ENCODE results near the gene SPARCL1. TPM values are rescaled to one million over a fixed set of nuclear protein-coding genes. Genes with fewer than 3 reads are reported as not detected.

The SPARCL1 gene
- total and polyA plus RNA-seq, 4 donors: 93.2 to 486 (median 358) TPM

- H3K27me3 ChIP-seq (ENCODE audit: control insufficient read depth in 3 of 3, insufficient read depth in 3 of 3, low read length in 2 of 3): no peaks in the 10 kb centered on the region
- no peak overlapping the region for H3K27ac ChIP-seq (ENCODE audit: low read depth in 1 of 2, low read length in 1 of 2)
- no peaks in the 10 kb centered on the region for H3K9me3 ChIP-seq (ENCODE audit: control insufficient read depth in 4 of 4, insufficient read depth in 3 of 4, low read length in 3 of 4)
- H3K9ac ChIP-seq (ENCODE audit: insufficient read depth in 1 of 2, low read length in 2 of 2): no peak overlapping the region
- no peak for ATAC-seq (ENCODE audit: insufficient read depth, low FRiP score)
- no peak for DNase-seq
- 95 to 97% methylated on average over 17 of the region's 17 CpGs for WGBS, 2 donors
- no peak overlapping the region for H3K4me3 ChIP-seq
- H3K4me1 ChIP-seq (ENCODE audit: control insufficient read depth in 5 of 5, insufficient read depth in 5 of 5, low read length in 5 of 5): peaks cover 0 to 14% (median 7%) of the 10 kb centered on the region in 5 donors
- H3K36me3 ChIP-seq (ENCODE audit: control insufficient read depth in 4 of 4, insufficient read depth in 4 of 4, low read length in 4 of 4): peaks cover 2 to 14% (median 10%) of the 10 kb centered on the region in 4 donors
- TF ChIP-seq CTCF (IDR thresholded peaks at IDR 0.05; ENCODE audit: control extremely low read depth, extremely low read depth): no peak
These were observed 18.4 kb downstream of the SPARCL1 start for GRCh38 chr4:87510747-87511146.

- H3K9ac ChIP-seq (ENCODE audit: insufficient read depth in 1 of 2, low read length in 2 of 2): no peak overlapping the region
- no peaks in the 10 kb centered on the region for H3K9me3 ChIP-seq (ENCODE audit: control insufficient read depth in 4 of 4, insufficient read depth in 3 of 4, low read length in 3 of 4)
- H3K4me1 ChIP-seq (ENCODE audit: control insufficient read depth in 5 of 5, insufficient read depth in 5 of 5, low read length in 5 of 5): peaks cover 3 to 11% (median 7%) of the 10 kb centered on the region in 5 donors
- TF ChIP-seq CTCF (IDR thresholded peaks at IDR 0.05; ENCODE audit: control extremely low read depth, extremely low read depth): no peak
- DNase-seq (no peak), ATAC-seq (ENCODE audit: insufficient read depth, low FRiP score) (peak; percentile 24)
- H3K27me3 ChIP-seq (ENCODE audit: control insufficient read depth in 3 of 3, insufficient read depth in 3 of 3, low read length in 2 of 3): no peaks in the 10 kb centered on the region
- no peak overlapping the region for H3K4me3 ChIP-seq
- peaks cover 2 to 14% (median 10%) of the 10 kb centered on the region in 4 donors for H3K36me3 ChIP-seq (ENCODE audit: control insufficient read depth in 4 of 4, insufficient read depth in 4 of 4, low read length in 4 of 4)
- peak overlapping the region in 1 of 2 donors; percentile 17 for H3K27ac ChIP-seq (ENCODE audit: low read depth in 1 of 2, low read length in 1 of 2)
- 71 to 81% methylated on average over 4 of the region's 4 CpGs for WGBS, 2 donors
These were observed 22.0 kb downstream of the SPARCL1 start for GRCh38 chr4:87506974-87507701.

GRCh38 chr4:87505862-87506261 lies 23.3 kb downstream of the SPARCL1 start:
- Histone ChIP-seq H3K36me3 (ENCODE audit: control insufficient read depth in 4 of 4, insufficient read depth in 4 of 4, low read length in 4 of 4) (peaks cover 2 to 12% (median 7%) of the 10 kb centered on the region in 4 donors), H3K9ac (ENCODE audit: insufficient read depth in 1 of 2, low read length in 2 of 2) (no peak overlapping the region), H3K9me3 (ENCODE audit: control insufficient read depth in 4 of 4, insufficient read depth in 3 of 4, low read length in 3 of 4) (no peaks in the 10 kb centered on the region), H3K27me3 (ENCODE audit: control insufficient read depth in 3 of 3, insufficient read depth in 3 of 3, low read length in 2 of 3) (no peaks in the 10 kb centered on the region), H3K4me3 (no peak overlapping the region), H3K4me1 (ENCODE audit: control insufficient read depth in 5 of 5, insufficient read depth in 5 of 5, low read length in 5 of 5) (peaks cover 0 to 11% (median 7%) of the 10 kb centered on the region in 5 donors), H3K27ac (ENCODE audit: low read depth in 1 of 2, low read length in 1 of 2) (no peak overlapping the region)
- WGBS, 2 donors: 77 to 84% methylated on average over 3 of the region's 3 CpGs
- no peak for TF ChIP-seq CTCF (IDR thresholded peaks at IDR 0.05; ENCODE audit: control extremely low read depth, extremely low read depth)
- ATAC-seq (ENCODE audit: insufficient read depth, low FRiP score) (no peak), DNase-seq (no peak)
